ENCODE data around the gene CYP20A1.

The CYP20A1 gene

DNA sequence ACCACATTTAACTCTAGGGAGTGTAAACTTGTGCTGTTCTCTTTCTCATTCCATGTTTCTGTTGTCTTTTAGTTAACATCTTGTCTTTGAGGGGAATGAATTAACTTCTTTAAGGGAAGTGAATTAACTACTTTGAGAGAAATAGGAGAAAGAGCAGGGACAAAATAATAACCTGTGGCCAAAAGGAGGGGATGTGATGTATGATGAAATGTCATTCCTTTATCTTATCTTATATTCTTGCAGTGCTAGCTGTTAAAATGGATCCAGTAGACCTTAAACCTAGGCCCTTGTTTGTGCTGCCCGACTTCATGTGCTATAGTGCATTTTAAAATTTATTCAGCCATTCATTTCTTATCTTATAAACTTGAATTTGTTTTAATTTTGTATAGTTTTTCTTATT is 107.8 kb downstream of the CYP20A1 start:
- H3K4me3 ChIP-seq (ENCODE audit: low read length) = no peak overlapping the region
- peaks cover 7% of the 10 kb centered on the region; the same call in 1 of the 2 replicates for H3K36me3 ChIP-seq (ENCODE audit: control insufficient read depth, low read length)
- no peaks in the 10 kb centered on the region for H4K20me1 ChIP-seq (ENCODE audit: control insufficient read depth, insufficient read depth, low read depth, low read length)
- no peak for TF ChIP-seq EZH2phosphoT487 (IDR thresholded peaks at IDR 0.05; ENCODE audit: borderline replicate concordance, low read length)
- TF ChIP-seq, protein P1, sequence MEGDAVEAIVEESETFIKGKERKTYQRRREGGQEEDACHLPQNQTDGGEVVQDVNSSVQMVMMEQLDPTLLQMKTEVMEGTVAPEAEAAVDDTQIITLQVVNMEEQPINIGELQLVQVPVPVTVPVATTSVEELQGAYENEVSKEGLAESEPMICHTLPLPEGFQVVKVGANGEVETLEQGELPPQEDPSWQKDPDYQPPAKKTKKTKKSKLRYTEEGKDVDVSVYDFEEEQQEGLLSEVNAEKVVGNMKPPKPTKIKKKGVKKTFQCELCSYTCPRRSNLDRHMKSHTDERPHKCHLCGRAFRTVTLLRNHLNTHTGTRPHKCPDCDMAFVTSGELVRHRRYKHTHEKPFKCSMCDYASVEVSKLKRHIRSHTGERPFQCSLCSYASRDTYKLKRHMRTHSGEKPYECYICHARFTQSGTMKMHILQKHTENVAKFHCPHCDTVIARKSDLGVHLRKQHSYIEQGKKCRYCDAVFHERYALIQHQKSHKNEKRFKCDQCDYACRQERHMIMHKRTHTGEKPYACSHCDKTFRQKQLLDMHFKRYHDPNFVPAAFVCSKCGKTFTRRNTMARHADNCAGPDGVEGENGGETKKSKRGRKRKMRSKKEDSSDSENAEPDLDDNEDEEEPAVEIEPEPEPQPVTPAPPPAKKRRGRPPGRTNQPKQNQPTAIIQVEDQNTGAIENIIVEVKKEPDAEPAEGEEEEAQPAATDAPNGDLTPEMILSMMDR (IDR thresholded peaks at IDR 0.05; ENCODE audit: low read depth, low read length, poor library complexity, severe bottlenecking) = no peak
- H3K79me2 ChIP-seq (ENCODE audit: control insufficient read depth, low read length) = peaks cover 46% of the 10 kb centered on the region
- no peak overlapping the region for H3K4me2 ChIP-seq (ENCODE audit: low read length)
- H3K4me1 ChIP-seq (ENCODE audit: control insufficient read depth, low read length) = no peaks in the 10 kb centered on the region
- no peaks in the 10 kb centered on the region for H3K9me2 ChIP-seq (replicated peaks; ENCODE audit: control insufficient read depth, low read length)
- H3K27me3 ChIP-seq (ENCODE audit: control insufficient read depth, low read length) = no peaks in the 10 kb centered on the region
- H3K27ac ChIP-seq (ENCODE audit: low read depth, low read length) = no peak overlapping the region
- no peaks in the 10 kb centered on the region for H3K9me3 ChIP-seq (ENCODE audit: control insufficient read depth, insufficient read depth, low read length)
- H3F3A ChIP-seq (ENCODE audit: control insufficient read depth, insufficient read depth) = peaks cover 2% of the 10 kb centered on the region; the same call in 1 of the 2 replicates

DNA sequence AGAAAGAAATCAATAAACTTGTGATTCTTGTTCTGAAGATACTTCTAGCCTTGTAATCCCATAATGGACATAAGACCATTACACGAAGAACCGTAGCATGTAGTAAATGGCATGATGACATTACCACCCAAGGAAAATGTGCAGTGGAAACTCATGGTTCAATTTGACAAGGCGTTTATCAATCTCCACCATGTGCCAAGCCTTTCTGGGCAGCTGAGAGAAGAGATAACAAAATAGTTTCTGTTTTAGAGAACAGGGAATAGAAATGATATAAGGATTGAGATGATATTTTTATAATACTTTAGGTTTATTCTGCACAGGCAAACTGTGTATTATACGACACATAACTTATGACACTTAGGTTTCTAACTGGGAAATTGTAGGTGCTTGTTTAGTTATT is 108.6 kb downstream of the CYP20A1 start:
- peaks cover 7% of the 10 kb centered on the region; the same call in 1 of the 2 replicates for H3K36me3 ChIP-seq (ENCODE audit: control insufficient read depth, low read length)
- no peaks in the 10 kb centered on the region for H3K4me1 ChIP-seq (ENCODE audit: control insufficient read depth, low read length)
- peaks cover 47% of the 10 kb centered on the region for H3K79me2 ChIP-seq (ENCODE audit: control insufficient read depth, low read length)
- H3K4me2 ChIP-seq (ENCODE audit: low read length) = no peak overlapping the region
- H3K4me3 ChIP-seq (ENCODE audit: low read length) = no peak overlapping the region
- H3K27ac ChIP-seq (ENCODE audit: low read depth, low read length) = no peak overlapping the region
- H3K27me3 ChIP-seq (ENCODE audit: control insufficient read depth, low read length) = no peaks in the 10 kb centered on the region
- H3K9me2 ChIP-seq (replicated peaks; ENCODE audit: control insufficient read depth, low read length) = no peaks in the 10 kb centered on the region
- H3F3A ChIP-seq (ENCODE audit: control insufficient read depth, insufficient read depth) = no peaks in the 10 kb centered on the region
- TF ChIP-seq, protein P1 (IDR thresholded peaks at IDR 0.05; ENCODE audit: low read depth, low read length, poor library complexity, severe bottlenecking) = no peak
- TF ChIP-seq EZH2phosphoT487 (IDR thresholded peaks at IDR 0.05; ENCODE audit: borderline replicate concordance, low read length) = no peak
- H4K20me1 ChIP-seq (ENCODE audit: control insufficient read depth, insufficient read depth, low read depth, low read length) = no peaks in the 10 kb centered on the region
- no peaks in the 10 kb centered on the region for H3K9me3 ChIP-seq (ENCODE audit: control insufficient read depth, insufficient read depth, low read length)

DNA sequence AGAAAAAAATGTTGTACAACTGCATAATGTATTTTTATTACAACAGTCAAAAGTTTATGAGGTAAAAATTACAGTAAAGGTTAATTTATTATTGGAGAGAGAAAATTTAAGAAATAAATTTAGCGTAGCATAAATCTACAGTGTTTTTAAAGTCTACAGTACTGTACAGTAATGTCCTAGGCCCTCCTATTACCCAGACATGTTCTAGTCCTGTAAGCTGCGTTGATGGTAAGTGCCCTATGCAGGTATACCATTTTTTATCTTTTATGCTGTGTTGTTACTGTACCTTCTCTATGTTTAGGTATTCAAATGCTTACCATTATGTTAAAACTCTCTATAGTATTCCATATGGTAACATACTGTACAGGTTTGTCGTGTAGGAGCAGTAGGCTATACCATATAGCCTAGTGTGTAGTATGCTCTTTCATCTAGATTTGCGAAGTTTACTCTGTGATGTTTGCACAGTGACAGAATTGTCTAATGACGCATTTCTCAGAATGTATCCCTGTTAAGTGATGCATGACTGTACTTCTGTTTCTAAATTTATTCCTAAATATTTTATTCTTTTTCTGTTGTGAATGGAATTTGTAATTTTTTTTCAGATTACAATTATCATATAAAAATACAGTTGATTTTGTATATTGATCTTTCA is 113.9 kb downstream of the CYP20A1 start:
- Histone ChIP-seq H3K4me3 (ENCODE audit: low read length) (no peak overlapping the region), H4K20me1 (ENCODE audit: control insufficient read depth, insufficient read depth, low read depth, low read length) (no peaks in the 10 kb centered on the region), H3K9me3 (ENCODE audit: control insufficient read depth, insufficient read depth, low read length) (no peaks in the 10 kb centered on the region), H3K27ac (ENCODE audit: low read depth, low read length) (no peak overlapping the region), H3K36me3 (ENCODE audit: control insufficient read depth, low read length) (no peaks in the 10 kb centered on the region), H3K9me2 (replicated peaks; ENCODE audit: control insufficient read depth, low read length) (no peaks in the 10 kb centered on the region), H3K4me1 (ENCODE audit: control insufficient read depth, low read length) (peaks cover 4% of the 10 kb centered on the region), H3K4me2 (ENCODE audit: low read length) (no peak overlapping the region), H3K79me2 (ENCODE audit: control insufficient read depth, low read length) (peaks cover 44% of the 10 kb centered on the region), H3K27me3 (ENCODE audit: control insufficient read depth, low read length) (no peaks in the 10 kb centered on the region), H3F3A (ENCODE audit: control insufficient read depth, insufficient read depth) (no peaks in the 10 kb centered on the region)
- TF ChIP-seq, protein P1 (IDR thresholded peaks at IDR 0.05; ENCODE audit: low read depth, low read length, poor library complexity, severe bottlenecking) = no peak
- TF ChIP-seq EZH2phosphoT487 (IDR thresholded peaks at IDR 0.05; ENCODE audit: borderline replicate concordance, low read length) = no peak
